Mucosa of rectum (tissue), 2 donors: ENCODE results near the gene KIAA2012.

ENCODE experiments used
- H3K27ac ChIP-seq, 2 donors: one replicate each; pipeline ENCODE4 v1.7.0; 2013; ENCODE audit warnings: inconsistent platforms in 2 of 2, low read depth in 2 of 2, low read length in 2 of 2
- H3K27me3 ChIP-seq, 2 donors: one replicate each; pipeline ENCODE4 v1.7.0; 2013; ENCODE audit warnings: low read length in 2 of 2; ENCODE audit not compliant: control insufficient read depth in 2 of 2, insufficient read depth in 2 of 2
- H3K36me3 ChIP-seq, 2 donors: one replicate each; pipeline ENCODE4 v1.7.0; 2013; ENCODE audit warnings: low read length in 2 of 2; ENCODE audit not compliant: control insufficient read depth in 2 of 2, insufficient read depth in 2 of 2
- H3K4me1 ChIP-seq, 2 donors: one replicate each; pipeline ENCODE4 v1.7.0; 2013; ENCODE audit warnings: low read length in 2 of 2, mild to moderate bottlenecking in 1 of 2; ENCODE audit not compliant: control insufficient read depth in 2 of 2, insufficient read depth in 2 of 2
- H3K4me3 ChIP-seq, 2 donors: one replicate each; pipeline ENCODE4 v1.7.0; 2013; ENCODE audit warnings: low read length in 2 of 2
- H3K9ac ChIP-seq, 2 donors: one replicate each; pipeline ENCODE4 v1.7.0; 2013; ENCODE audit warnings: low read length in 2 of 2, low read depth in 1 of 2, mild to moderate bottlenecking in 1 of 2
- H3K9me3 ChIP-seq, 2 donors: one replicate each; pipeline ENCODE4 v1.7.0; 2013; ENCODE audit warnings: low read length in 2 of 2; ENCODE audit not compliant: control insufficient read depth in 2 of 2
- donor health status: healthy.
- donor health status: Normal muscosa, but diverticular disease.

The KIAA2012 gene

GRCh38 chr2:202249521-202250253 is 176.6 kb downstream of the KIAA2012 start:
- Histone ChIP-seq H3K9ac (no peak overlapping the region), H3K27me3 (no peaks in the 10 kb centered on the region), H3K4me1 (no peaks in the 10 kb centered on the region), H3K36me3 (no peaks in the 10 kb centered on the region), H3K27ac (no peak overlapping the region), H3K4me3 (no peak overlapping the region), H3K9me3 (no peaks in the 10 kb centered on the region)

DNA sequence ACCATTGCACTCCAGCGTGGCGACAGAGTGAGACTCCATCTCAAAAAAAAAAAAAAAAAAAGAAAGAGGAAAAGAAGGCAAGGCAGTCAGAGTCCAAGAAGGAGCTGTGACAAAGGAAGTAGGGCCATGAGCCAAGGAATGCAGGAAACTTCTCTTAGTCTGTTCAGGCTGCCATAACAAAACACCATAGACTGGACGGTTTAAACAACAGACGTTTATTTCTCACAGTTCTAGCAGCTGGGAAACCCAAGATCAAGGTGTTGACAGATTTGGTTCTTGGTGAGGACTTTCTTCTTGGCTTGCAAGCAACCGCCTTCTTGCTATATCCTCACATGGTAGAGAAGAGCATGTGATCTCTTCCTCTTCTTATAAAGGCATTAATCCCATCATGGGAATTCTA is 178.4 kb downstream of the KIAA2012 start:
- no peaks in the 10 kb centered on the region for H3K9me3 ChIP-seq
- no peak overlapping the region for H3K9ac ChIP-seq
- H3K36me3 ChIP-seq: no peaks in the 10 kb centered on the region
- H3K4me3 ChIP-seq: no peak overlapping the region
- H3K27me3 ChIP-seq: no peaks in the 10 kb centered on the region
- H3K27ac ChIP-seq: no peak overlapping the region
- H3K4me1 ChIP-seq: no peaks in the 10 kb centered on the region
